Esophagus squamous epithelium (tissue), 4 donors: ENCODE measurements around the gene SF3B2. TPM values are rescaled to one million over a fixed set of nuclear protein-coding genes. Genes with fewer than 3 reads are reported as not detected.

ENCODE experiments used
- total RNA-seq, 4 donors: library from RNA; depleted of rRNA; stranded (reverse); fragments of >200 nt; gene quantifications; one replicate each; pipeline ENCODE4 v1.1.0, GENCODE V29; 2016

The SF3B2 gene
- total RNA-seq, 4 donors from 2014 or later: 87.8 to 112 (median 93.5) TPM

Other genes with a start within 250 kb of the SF3B2 start
- under 1 TPM in 1 of 4 donors, not detected in 3; 0.38 TPM for gene SNX32, start 218.4 kb upstream of the SF3B2 start, total RNA-seq
- 100 to 1,000 TPM; 453 to 833 (median 750) TPM for gene CFL1, start 194.2 kb upstream of the SF3B2 start, total RNA-seq
- gene MUS81, start 191.9 kb upstream of the SF3B2 start, total RNA-seq: 10 to 100 TPM; 17.6 to 36.2 (median 31.1) TPM
- gene EFEMP2, start 179.6 kb upstream of the SF3B2 start, total RNA-seq: 10 to 100 TPM in 2 of 4 donors, 1 to 10 TPM in 2; 3.6 to 29.0 (median 10.2) TPM
- gene CTSW, start 172.5 kb upstream of the SF3B2 start, total RNA-seq: 1 to 10 TPM in 3 of 4 donors, under 1 TPM in 1; 0.21 to 3.6 (median 1.8) TPM
- 10 to 100 TPM; 35.7 to 60.1 (median 38.4) TPM for gene FIBP, start 163.9 kb upstream of the SF3B2 start, total RNA-seq
- 10 to 100 TPM; 16.0 to 34.3 (median 28.0) TPM for gene CCDC85B, start 161.7 kb upstream of the SF3B2 start, total RNA-seq
- 10 to 100 TPM; 11.9 to 72.7 (median 35.6) TPM for gene FOSL1, start 152.0 kb upstream of the SF3B2 start, total RNA-seq
- 10 to 100 TPM in 2 of 4 donors, 1 to 10 TPM in 2; 5.8 to 15.6 (median 10.6) TPM for gene C11orf68, start 133.3 kb upstream of the SF3B2 start, total RNA-seq
- gene DRAP1, start 132.9 kb upstream of the SF3B2 start, total RNA-seq: 100 to 1,000 TPM in 1 of 4 donors, 10 to 100 TPM in 3; 69.6 to 138 (median 76.8) TPM
- not detected for gene TSGA10IP, start 106.9 kb upstream of the SF3B2 start, total RNA-seq
- gene SART1, start 90.6 kb upstream of the SF3B2 start, total RNA-seq: 10 to 100 TPM; 27.6 to 35.0 (median 33.1) TPM
- gene EIF1AD, start 50.2 kb upstream of the SF3B2 start, total RNA-seq: 10 to 100 TPM; 24.7 to 43.2 (median 30.0) TPM
- gene BANF1, start 49.9 kb upstream of the SF3B2 start, total RNA-seq: 10 to 100 TPM; 29.1 to 52.3 (median 41.9) TPM
- 10 to 100 TPM; 14.6 to 58.5 (median 15.1) TPM for gene CST6, start 40.4 kb upstream of the SF3B2 start, total RNA-seq
- not detected for gene CATSPER1, start 25.9 kb upstream of the SF3B2 start, total RNA-seq
- gene GAL3ST3, start 3.2 kb upstream of the SF3B2 start, total RNA-seq: not detected
- gene PACS1, start 17.9 kb downstream of the SF3B2 start, total RNA-seq: 10 to 100 TPM; 17.9 to 37.6 (median 25.4) TPM
- gene KLC2, start 205.3 kb downstream of the SF3B2 start, total RNA-seq: 10 to 100 TPM; 10.6 to 29.8 (median 17.9) TPM
- gene RAB1B, start 216.3 kb downstream of the SF3B2 start, total RNA-seq: 100 to 1,000 TPM in 2 of 4 donors, 10 to 100 TPM in 2; 83.7 to 148 (median 110) TPM
- gene CNIH2, start 225.8 kb downstream of the SF3B2 start, total RNA-seq: under 1 TPM in 2 of 4 donors, not detected in 2; 0.48 to 0.70 TPM
- gene YIF1A, start 236.8 kb downstream of the SF3B2 start, total RNA-seq: 10 to 100 TPM; 51.9 to 71.9 (median 63.8) TPM
- not detected for gene TMEM151A, start 239.5 kb downstream of the SF3B2 start, total RNA-seq